Mammary epithelial cell (primary cell): ENCODE data around the gene AIF1.

Experiments
- CTCF ChIP-seq, 2 donors: IDR thresholded peaks in 1 of 2; conservative IDR thresholded peaks in 1 of 2; 2 replicates each; pipeline ENCODE4 v1.5.1; 2011 to 2012; ENCODE audit warnings: inconsistent platforms in 2 of 2, low read length in 2 of 2, mild to moderate bottlenecking in 2 of 2, control low read depth in 1 of 2, low read depth in 1 of 2; ENCODE audit not compliant: insufficient read depth in 1 of 2; ENCODE audit errors: extremely low read depth in 1 of 2
- EZH2 ChIP-seq: IDR thresholded peaks from 2 replicates; pipeline ENCODE4 v1.6.1; 2012; ENCODE audit warnings: low read length, inconsistent platforms, borderline replicate concordance

DNA sequence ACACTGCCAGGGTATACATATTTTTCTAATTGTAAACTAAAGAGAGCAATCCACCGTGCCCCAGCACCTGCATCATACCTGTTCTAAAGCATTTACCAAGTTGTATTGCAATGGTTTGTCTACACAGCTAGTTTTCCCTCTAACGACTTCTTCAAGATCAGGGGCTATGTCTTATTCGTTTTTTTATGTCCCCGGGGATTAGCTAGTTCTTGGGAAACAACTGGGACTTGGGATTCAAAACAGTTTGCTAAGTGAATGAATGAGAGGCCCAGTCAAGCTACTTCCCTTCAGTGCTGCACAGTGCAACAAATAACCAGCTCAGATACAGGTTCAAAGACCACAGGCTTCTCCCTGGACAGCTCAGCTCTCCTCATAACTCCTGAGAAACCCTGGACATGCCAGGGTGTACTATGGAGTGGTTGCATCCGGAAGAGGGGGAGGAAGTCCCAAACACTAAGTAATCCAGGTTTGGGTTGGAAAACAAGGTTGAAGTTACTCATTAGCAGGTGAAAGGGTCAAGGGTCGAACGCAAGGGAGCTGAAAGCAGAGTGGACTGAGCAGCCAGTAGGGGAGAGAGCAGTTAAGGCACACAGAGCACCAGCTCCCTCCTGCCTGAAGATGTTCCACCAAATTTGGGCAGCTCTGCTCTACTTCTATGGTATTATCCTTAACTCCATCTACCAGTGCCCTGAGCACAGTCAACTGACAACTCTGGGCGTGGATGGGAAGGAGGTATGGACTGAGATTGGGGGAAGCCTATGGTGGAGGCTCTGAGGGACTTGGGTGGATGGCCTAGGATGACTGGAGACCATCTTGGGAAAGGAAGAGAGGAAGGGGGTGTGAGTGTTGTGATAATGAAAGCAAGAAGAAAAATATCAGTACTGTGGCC is 40.6 kb downstream of the AIF1 start, which contains the start of gene APOM:
- TF ChIP-seq CTCF (conservative IDR thresholded peaks at IDR 0.05 in 1 of 2, IDR thresholded peaks at IDR 0.05 in 1 of 2; ENCODE audit: extremely low read depth in 1 of 2, insufficient read depth in 1 of 2, low read depth in 1 of 2, low read length in 2 of 2) (no peak), EZH2 (no peak)
